NCI-H524 (cell line): ENCODE measurements around the gene FBXL17.
"Not testable (repeated sequence)": the region's sequence is repeated elsewhere in the genome, so short reads cannot be mapped to it uniquely, and the experiment has no call there.

ENCODE experiments used
- DNase-seq, 2 experiments: peaks; one replicate each; lab custom pipeline; 2025; lab: John Stamatoyannopoulos, UW

FBXL17 gene

DNA sequence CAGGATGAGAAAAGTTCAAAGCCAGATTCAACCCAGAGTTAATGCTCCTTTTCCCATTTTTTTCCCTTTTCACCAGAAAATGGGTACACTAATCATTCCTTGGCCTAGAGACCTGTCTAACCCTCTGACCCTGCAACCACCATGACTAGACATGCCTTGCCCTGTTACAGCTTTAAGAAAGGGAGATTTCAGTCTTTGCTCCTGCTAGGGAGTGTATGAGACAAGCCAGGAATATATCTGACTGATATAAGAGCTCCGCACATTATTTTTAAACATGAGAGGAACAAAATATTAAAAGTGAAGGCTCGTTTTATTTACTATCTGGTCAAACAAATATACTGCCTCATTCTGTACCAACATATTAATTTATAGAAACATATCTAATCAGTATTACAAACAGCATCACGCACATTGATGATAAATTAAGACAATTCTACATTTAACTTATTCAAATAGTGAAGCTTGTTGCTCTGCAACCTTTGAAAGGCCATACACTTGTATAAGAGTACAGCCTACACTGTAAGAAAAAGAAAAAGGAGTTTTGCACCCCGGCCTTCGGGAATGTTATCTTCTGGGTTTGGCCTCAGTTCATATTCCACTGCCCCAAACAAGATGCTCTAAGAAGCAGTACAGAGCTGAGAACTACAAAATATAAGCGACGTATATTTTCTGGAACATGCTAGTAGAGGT, 132.7 kb downstream of the FBXL17 start:
- no peak for DNase-seq

GRCh38 chr5:108238936-108239887, 142.7 kb downstream of the FBXL17 start:
- DNase-seq: no peak

GRCh38 chr5:108238461-108238860, 143.4 kb downstream of the FBXL17 start:
- no peak for DNase-seq

- no peak for DNase-seq
Observed at GRCh38 chr5:108233617-108234155, 148.2 kb downstream of the FBXL17 start.

DNA sequence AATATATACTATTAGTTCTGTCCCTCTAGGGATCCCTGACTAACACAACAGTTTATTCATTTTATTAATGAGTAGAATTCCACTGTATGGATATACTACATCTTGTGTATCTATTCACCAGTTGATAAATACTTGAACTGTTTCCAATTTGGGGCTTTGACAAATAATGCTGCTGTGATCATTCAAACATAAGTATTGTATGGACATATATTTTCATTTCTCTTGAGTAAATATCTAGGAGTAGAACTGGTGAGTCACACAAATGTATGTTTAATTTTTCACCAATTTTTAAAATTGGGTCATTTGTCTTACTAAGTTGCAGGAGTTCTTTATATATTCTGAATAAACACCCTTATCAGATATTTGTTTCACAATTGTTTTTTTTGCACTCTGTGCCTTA, 149.1 kb downstream of the FBXL17 start:
- no peak for DNase-seq

DNA sequence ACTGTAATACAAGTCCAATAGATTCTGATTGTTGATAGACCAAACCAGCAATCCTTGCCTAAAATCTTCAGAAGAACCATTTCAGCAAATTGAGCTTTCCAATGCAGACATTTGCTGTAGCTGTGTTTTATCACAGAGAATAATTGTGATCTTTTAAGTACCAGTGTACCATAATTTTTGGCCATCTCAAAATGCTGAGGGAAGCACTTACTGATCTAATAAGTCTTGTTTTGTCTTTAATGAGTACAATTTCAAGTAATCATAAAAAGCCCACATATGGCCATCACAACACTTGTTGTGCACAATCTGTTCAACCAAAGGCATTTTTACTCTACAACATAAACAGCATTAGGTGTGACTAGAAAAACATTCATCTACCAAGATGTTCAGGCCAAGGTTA, 159.9 kb downstream of the FBXL17 start:
- no peak for DNase-seq

DNA sequence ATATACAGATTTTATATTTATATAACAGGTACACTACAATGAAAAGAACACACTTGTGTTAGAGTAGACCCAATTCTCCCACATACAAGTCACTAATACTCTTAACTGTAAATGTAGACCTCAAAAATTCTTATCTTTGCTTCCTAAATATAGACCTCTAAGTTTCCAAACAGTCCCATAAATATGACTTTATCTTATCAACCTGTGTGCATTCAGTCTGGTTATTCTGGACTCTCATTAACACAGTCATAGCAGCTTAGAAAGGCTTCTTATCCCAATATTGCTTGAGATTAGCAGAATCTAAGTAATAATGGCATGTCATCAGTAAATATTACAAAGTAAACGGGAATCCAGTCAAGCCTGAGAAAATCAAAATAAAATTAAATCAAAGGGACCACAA, 161.1 kb downstream of the FBXL17 start:
- no peak for DNase-seq

- no peak for DNase-seq
Observed at GRCh38 chr5:108216890-108217289, 165.0 kb downstream of the FBXL17 start.

- DNase-seq: no peak
Observed at GRCh38 chr5:108214857-108215256, 167.0 kb downstream of the FBXL17 start.

DNA sequence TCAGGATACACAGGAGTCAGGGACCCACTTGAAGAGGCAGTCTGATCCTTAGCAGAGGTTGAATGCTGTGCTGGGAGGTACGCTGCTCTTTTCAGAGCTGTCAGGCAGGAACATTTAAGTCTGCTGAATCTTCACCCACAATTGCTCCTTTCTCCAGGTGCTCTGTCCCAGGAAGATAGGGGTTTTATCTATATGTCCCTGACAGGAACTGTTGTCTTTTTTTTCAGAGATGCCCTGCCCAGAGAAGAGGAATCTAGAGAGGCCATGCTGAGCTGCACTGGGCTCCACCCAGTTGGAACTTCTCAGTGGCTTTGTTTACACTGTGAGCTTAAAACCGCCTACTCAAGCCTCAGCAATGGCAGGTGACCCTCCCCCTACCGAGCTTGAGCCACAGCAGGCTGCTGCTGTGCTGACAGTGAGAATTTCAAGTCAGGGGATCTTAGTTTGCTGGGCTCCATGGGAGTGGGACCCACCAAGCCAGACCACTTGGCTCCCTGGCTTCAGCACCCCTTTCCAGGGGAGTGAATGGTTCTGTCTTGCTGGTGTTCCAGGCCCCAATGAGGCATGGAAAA, 169.0 kb downstream of the FBXL17 start:
- no peak for DNase-seq

- no peak for DNase-seq
Observed at GRCh38 chr5:108206707-108207106, 175.2 kb downstream of the FBXL17 start.

DNA sequence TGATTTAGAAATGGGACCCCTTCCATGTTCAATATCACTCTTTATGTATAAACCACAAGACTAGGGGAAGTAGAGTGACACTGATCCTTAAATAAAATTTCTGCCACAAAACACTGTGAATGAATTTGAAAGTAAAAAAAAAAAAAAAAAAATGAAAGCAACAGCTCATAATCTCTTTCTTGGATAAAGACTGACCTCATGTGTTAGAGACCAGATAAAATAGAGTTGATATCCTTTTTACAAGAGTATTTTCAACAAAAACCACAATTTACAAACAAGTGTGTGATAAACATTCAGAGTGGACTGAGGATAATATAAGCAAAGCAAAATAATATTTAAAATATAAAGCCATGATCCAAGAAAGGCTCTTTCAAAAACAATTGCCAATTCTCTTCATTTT, 180.2 kb downstream of the FBXL17 start:
- no peak for DNase-seq

DNA sequence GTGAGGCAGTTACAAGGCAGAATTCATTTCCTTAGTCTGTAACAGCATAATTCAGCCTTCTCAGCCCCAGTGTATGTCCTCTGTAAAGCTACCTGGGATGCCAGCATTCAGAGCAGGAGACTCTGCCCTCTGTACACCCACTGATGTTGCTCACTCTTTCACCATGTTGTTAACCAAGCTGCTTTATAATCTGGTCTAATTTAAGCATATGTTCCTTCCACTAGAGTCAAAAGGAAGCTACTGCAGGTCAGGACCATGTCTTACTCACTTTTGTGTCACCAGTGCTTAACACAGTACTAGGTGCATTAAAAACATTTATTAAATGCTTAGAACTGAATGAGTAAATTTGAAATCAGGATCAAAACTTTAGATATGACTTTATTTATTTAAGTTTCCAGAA, 185.6 kb downstream of the FBXL17 start:
- DNase-seq: peak; percentile 11 to 61

- peak; percentile 83 to 86 for DNase-seq
Observed at GRCh38 chr5:108193021-108193795, 188.7 kb downstream of the FBXL17 start.

DNA sequence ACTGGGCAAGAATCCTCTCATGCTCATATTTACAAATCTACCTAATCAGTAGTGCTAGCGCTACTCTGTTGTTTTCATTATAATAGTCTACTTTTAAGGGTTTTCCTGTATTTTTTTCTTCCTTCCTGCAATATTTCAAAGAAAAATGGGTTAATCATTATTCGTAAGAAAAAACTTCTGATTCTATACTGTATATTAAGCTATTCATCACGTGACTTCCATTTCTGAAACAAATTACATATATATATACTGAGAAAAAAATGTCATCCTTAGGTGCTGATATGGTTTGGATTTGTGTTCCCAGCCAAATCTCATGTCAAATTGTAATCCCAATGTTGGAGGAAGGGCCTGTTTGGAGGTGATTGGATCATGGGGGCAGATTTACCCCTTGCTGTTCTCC, 197.0 kb downstream of the FBXL17 start:
- DNase-seq: no peak

DNA sequence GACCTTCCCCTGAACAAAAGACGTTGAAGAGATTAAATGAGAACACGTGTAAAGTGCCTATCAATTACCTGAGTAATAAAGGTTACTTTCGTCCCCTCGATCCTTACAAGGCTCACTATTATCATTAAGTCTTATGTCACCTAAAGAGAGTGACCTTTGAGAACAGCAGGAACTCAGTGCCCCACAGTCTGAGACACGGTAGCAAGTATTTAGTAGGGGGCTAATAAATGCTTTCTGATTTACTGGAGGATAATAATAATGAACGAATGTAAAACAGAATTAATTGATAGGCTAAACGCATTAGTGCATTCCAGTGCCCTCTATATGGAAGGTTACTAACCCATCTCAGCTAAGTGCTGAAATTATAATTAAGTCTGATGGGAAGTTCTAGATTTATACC, 199.9 kb downstream of the FBXL17 start:
- DNase-seq: no peak

- DNase-seq: no peak
Observed at GRCh38 chr5:108174286-108174685, 207.6 kb downstream of the FBXL17 start.

DNA sequence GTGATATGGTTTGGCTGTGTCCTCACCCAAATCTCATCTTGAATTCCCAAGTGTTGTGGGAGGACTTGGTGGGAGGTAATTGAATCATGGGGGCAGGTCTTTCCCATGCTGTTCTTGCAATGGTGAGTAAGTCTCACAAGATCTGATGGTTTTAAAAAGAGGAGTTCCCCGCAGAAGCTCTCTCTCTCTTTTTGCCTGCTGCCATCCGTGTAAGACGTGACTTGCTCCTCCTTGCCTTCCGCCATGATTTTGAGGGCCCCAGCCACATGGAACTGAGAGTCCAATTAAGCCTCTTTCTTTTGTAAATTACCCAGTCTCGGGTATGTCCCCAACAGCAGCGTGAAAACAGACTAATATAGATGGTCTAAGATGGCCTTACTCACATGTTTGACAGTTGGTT, 210.1 kb downstream of the FBXL17 start:
- DNase-seq: no peak

DNA sequence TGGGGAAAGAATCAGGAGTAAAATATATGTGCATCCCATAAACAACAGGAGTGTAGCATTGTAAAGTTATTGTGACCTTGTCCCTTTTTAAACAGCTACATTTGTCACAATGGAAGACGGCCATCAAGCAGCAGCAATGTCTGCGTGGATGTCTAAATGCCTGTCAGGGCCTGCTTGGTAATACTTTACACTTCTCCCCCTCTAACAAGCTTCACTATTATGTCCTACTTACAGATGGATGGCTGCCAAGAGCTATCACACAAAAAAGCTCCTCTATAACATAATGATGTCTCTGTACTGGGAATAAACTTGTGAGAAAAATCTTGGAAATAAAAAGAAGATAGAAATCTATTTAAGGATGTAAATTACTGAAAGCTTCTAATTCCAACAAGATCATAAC, 213.0 kb downstream of the FBXL17 start:
- DNase-seq: peak in 1 of 2 experiments; percentile 9

- no peak for DNase-seq
Observed at GRCh38 chr5:108167174-108167573, 214.7 kb downstream of the FBXL17 start.

DNA sequence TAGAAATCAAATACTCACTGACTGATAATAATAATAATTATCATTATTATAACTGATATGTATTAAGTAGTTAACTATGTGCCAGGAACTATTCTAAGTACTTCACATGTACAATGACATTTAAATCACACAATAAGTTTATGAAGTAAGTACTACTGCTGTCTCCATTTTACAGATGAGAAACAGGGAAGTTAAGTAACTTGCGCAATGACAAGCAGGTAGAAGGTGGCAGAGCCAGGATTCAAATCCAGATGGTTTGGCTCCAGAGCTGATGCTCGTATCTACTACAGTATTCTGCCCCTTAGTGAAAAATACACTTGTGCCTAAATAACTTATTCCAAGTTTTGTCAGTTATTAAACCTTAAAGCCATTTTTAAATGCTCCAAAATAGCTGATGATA, 217.3 kb downstream of the FBXL17 start:
- DNase-seq: no peak

DNA sequence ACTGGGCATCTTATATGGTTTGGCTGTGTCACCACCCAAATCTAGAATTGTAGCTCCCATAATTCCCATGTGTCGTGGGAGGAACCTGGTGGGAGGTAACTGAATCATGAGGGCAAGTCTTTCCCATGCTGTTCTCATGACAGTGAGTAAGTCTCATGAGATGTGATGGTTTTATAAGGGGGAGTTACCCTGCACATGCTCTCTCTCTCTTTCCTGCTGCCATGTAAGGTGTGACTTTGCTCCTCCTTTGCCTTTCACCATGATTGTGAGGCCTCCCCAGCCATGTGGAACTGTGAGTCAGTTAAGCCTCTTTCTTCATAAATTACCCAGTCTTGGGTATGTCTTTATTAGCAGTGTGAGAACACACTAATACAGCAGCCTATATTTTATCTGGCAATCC, 229.0 kb downstream of the FBXL17 start:
- not testable (repeated sequence) for DNase-seq
